NT2/D1 (cell line): Measurements from ENCODE around the gene ZNF689.

Experiments used
- DNase-seq: peaks from one replicate; pipeline ENCODE4 v3.0.0-alpha.2; 2011; ENCODE audit warnings: low read depth, low spot score
- H3K27me3 ChIP-seq: 2 replicates; pipeline ENCODE4 v1.6.0; 2011; ENCODE audit warnings: mild to moderate bottlenecking; ENCODE audit not compliant: insufficient read length, insufficient read depth
- H3K36me3 ChIP-seq: 2 replicates; pipeline ENCODE4 v1.6.1; 2011; ENCODE audit warnings: mild to moderate bottlenecking, low read length, mixed read lengths; ENCODE audit not compliant: insufficient read depth, insufficient read length
- H3K4me1 ChIP-seq: 2 replicates; pipeline ENCODE4 v1.5.1; 2011; ENCODE audit not compliant: insufficient read depth, insufficient read length
- H3K4me3 ChIP-seq: 2 replicates; pipeline ENCODE4 v1.5.1; 2011; ENCODE audit warnings: low read depth; ENCODE audit not compliant: insufficient read length
- H3K9ac ChIP-seq: 2 replicates; pipeline ENCODE4 v1.6.0; 2011; ENCODE audit warnings: low read depth; ENCODE audit not compliant: insufficient read length
- H3K9me3 ChIP-seq: 2 replicates; pipeline ENCODE4 v1.5.1; 2011; ENCODE audit warnings: mild to moderate bottlenecking, low read length; ENCODE audit not compliant: insufficient read depth
- SUZ12 ChIP-seq: IDR thresholded peaks from 2 replicates; pipeline ENCODE4 v1.6.1; 2011; ENCODE audit not compliant: insufficient read length, insufficient read depth; ENCODE audit errors: extremely low read depth
- YY1 ChIP-seq: IDR thresholded peaks from 2 replicates; pipeline ENCODE4 v1.6.1; 2011; ENCODE audit not compliant: insufficient read length, insufficient read depth
- ZNF274 ChIP-seq: IDR thresholded peaks from 2 replicates; pipeline ENCODE4 v1.6.1; 2011; ENCODE audit warnings: mild to moderate bottlenecking, low read depth, low read length

The ZNF689 gene

GRCh38 chr16:30565984-30566383, 44.2 kb downstream of the ZNF689 start:
- Histone ChIP-seq H3K4me1 (peaks cover 6% of the 10 kb centered on the region), H3K36me3 (no peaks in the 10 kb centered on the region), H3K9ac (no peak overlapping the region), H3K27me3 (no peaks in the 10 kb centered on the region), H3K9me3 (no peaks in the 10 kb centered on the region), H3K4me3 (no peak overlapping the region)
- TF ChIP-seq ZNF274, result no peak
- no peak for TF ChIP-seq YY1
- TF ChIP-seq SUZ12, result no peak
- DNase-seq, result no peak

GRCh38 chr16:30565526-30565925, 44.7 kb downstream of the ZNF689 start:
- H3K4me3 ChIP-seq, result no peak overlapping the region
- peaks cover 6% of the 10 kb centered on the region for H3K4me1 ChIP-seq
- H3K9me3 ChIP-seq, result no peaks in the 10 kb centered on the region
- no peak for DNase-seq
- TF ChIP-seq YY1, result no peak
- TF ChIP-seq ZNF274, result no peak
- no peak for TF ChIP-seq SUZ12
- no peak overlapping the region for H3K9ac ChIP-seq
- H3K27me3 ChIP-seq, result no peaks in the 10 kb centered on the region
- no peaks in the 10 kb centered on the region for H3K36me3 ChIP-seq

- H3K27me3 ChIP-seq, result no peaks in the 10 kb centered on the region
- no peak overlapping the region for H3K9ac ChIP-seq
- H3K36me3 ChIP-seq, result no peaks in the 10 kb centered on the region
- H3K9me3 ChIP-seq, result no peaks in the 10 kb centered on the region
- TF ChIP-seq ZNF274, result no peak
- no peak for TF ChIP-seq SUZ12
- TF ChIP-seq YY1, result no peak
- no peak overlapping the region for H3K4me3 ChIP-seq
- no peak for DNase-seq
- H3K4me1 ChIP-seq, result peaks cover 2% of the 10 kb centered on the region
Measured at GRCh38 chr16:30562021-30562420, 48.2 kb downstream of the ZNF689 start.

GRCh38 chr16:30561089-30561816, 48.9 kb downstream of the ZNF689 start:
- H3K36me3 ChIP-seq, result peaks cover 3% of the 10 kb centered on the region
- H3K4me1 ChIP-seq, result peaks cover 3% of the 10 kb centered on the region
- no peaks in the 10 kb centered on the region for H3K27me3 ChIP-seq
- no peak for TF ChIP-seq ZNF274
- TF ChIP-seq SUZ12, result no peak
- TF ChIP-seq YY1, result no peak
- H3K9me3 ChIP-seq, result no peaks in the 10 kb centered on the region
- H3K9ac ChIP-seq, result no peak overlapping the region
- no peak overlapping the region for H3K4me3 ChIP-seq
- no peak for DNase-seq

- no peak for TF ChIP-seq YY1
- Histone ChIP-seq H3K27me3 (no peaks in the 10 kb centered on the region), H3K9me3 (no peaks in the 10 kb centered on the region), H3K4me3 (no peak overlapping the region), H3K36me3 (peaks cover 19% of the 10 kb centered on the region), H3K9ac (no peak overlapping the region), H3K4me1 (peaks cover 9% of the 10 kb centered on the region)
- DNase-seq, result no peak
Measured at GRCh38 chr16:30559690-30560089, 50.5 kb downstream of the ZNF689 start.

- Histone ChIP-seq H3K36me3 (peaks cover 27% of the 10 kb centered on the region), H3K4me3 (no peak overlapping the region), H3K9me3 (no peaks in the 10 kb centered on the region), H3K9ac (peak overlapping the region; percentile 58), H3K4me1 (peaks cover 9% of the 10 kb centered on the region), H3K27me3 (no peaks in the 10 kb centered on the region)
- TF ChIP-seq ZNF274 (no peak), YY1 (no peak), SUZ12 (no peak)
- DNase-seq, result no peak
Measured at GRCh38 chr16:30558789-30559377, 51.3 kb downstream of the ZNF689 start.

- no peaks in the 10 kb centered on the region for H3K27me3 ChIP-seq
- H3K9me3 ChIP-seq, result no peaks in the 10 kb centered on the region
- H3K4me1 ChIP-seq, result peaks cover 13% of the 10 kb centered on the region
- TF ChIP-seq SUZ12 (no peak), YY1 (peak; percentile 96), ZNF274 (no peak)
- DNase-seq, result peak; percentile 95
- H3K36me3 ChIP-seq, result peaks cover 34% of the 10 kb centered on the region
- peak within 1 kb of the TSS; percentile 94 for H3K9ac ChIP-seq
- peak within 1 kb of the TSS; percentile 89 for H3K4me3 ChIP-seq
Measured at GRCh38 chr16:30557957-30558788, 52.0 kb downstream of the ZNF689 start, which contains the start of gene ZNF764. TSS of gene ZNF764 (minus strand) at chr16:30558374. CDS start at chr16:30558182, 192 bp downstream.
